Measurements from ENCODE around the gene GTF2I.
"Not testable (repeated sequence)": the region's sequence is repeated elsewhere in the genome, so short reads cannot be mapped to it uniquely, and the experiment has no call there.

GTF2I gene

GRCh38 chr7:74781746-74782145 is 124.2 kb downstream of the GTF2I start:
- not testable (repeated sequence) for DNase-seq

- DNase-seq = not testable (repeated sequence)
These were observed 126.1 kb downstream of the GTF2I start for GRCh38 chr7:74783595-74783994.

DNA sequence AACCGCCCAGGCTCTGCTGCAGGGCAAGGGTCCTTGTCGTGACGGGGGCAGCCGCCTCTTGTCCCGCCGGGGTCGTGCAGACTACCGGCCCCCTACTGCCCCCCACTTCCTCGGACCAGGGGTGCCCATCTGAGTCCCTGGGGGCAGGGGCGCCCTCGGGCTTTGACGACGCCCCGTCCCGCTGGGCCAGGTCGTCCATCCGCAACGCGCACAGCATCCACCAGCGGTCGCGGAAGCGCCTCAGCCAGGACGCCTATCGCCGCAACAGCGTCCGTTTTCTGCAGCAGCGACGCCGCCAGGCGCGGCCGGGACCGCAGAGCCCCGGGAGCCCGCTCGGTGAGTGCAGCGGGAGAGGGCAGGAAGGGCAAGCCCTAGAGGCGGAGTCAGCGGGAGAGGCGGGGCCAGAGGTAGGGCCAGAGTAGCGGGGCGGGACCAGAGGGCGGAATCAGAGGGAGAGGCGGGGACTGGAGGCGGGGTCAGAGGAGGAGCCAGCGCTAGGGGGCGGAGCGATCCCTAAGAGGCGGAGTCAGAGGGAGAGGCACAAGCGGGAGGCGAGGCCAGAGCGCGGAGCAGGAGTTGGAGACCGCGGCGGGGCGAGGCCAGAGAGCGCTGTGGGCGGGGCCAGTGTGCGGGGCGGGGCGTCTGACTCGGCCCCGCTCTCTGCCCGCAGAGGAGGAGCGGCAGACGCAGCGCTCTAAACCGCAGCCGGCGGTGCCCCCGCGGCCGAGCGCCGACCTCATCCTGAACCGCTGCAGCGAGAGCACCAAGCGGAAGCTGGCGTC is 131.0 kb downstream of the GTF2I start:
- DNase-seq = peak; percentile 30

- DNase-seq = not testable (repeated sequence)
These were observed 131.8 kb downstream of the GTF2I start for GRCh38 chr7:74789200-74789736.

DNA sequence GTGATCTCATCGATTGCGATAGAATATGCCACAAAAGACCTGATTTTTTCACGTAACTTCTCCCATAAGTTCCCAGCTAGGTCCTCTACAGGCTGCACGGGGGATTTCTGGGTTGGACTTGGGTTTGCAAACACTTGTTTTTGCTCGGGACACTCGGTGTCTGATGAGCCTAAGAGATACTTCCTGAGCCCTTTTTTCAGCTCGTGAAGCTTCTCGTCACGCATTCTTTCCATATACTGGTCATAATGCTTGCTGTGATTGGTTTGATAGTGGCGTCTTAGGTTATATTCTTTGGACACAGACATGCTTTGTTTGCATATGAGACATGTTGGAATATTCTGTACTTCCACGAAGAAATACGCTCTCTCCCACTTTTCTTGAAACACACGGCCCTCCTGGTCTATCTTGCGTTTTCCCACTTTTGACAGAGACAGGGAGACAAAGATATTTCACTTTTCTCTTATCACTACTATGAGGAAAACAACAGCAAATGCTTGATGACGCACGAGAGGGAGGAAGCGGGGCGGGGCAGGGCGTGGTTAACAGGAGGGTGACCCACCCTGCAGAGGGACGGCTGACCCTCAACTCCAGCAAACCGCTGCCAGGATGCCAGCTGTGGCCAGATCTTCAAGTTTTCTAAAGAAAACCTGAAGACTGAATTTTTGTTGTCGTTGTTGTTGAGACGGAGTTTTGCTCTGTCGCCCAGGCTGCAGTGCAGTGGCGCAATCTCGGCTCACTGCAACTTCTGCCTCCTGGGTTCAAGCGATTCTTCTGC is 140.5 kb downstream of the GTF2I start:
- not testable (repeated sequence) for DNase-seq

DNA sequence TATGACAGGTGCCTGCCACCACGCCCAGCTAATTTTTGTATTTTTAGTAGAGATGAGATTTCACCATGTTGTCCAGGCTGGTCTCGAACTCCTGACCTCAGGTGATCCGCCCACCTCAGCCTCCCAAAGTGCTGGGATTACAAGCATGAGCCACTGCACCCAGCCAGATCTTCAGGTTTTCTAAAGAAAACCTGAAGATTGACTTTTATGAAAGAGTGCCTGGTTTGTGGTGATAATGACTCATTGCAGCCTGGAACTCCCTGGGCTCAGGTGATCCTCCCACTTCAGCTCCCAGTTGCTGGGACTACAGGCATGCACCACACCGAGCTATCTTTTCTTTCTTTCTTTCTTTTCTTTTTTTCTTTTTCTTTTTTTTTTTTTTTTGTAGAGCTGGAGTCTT is 141.1 kb downstream of the GTF2I start:
- DNase-seq = not testable (repeated sequence)

Measured in NCI-H2171 (cell line).